Urinary bladder (tissue), 4 donors: ENCODE measurements around the gene PDP2. TPM values are rescaled to one million over a fixed set of nuclear protein-coding genes. Genes with fewer than 3 reads are reported as not detected.

Experiments
- DNase-seq: peaks from one replicate; pipeline ENCODE4 v3.0.0-alpha.2; 2015; ENCODE audit errors: extremely low spot score
- H3K27ac ChIP-seq: one replicate; pipeline ENCODE4 v1.5.1; 2013; ENCODE audit warnings: low read depth, mild to moderate bottlenecking, moderate library complexity
- H3K36me3 ChIP-seq: one replicate; pipeline ENCODE4 v1.6.1; 2013; ENCODE audit warnings: mild to moderate bottlenecking, moderate library complexity; ENCODE audit not compliant: insufficient read depth
- H3K4me1 ChIP-seq: one replicate; pipeline ENCODE4 v1.6.1; 2013; ENCODE audit warnings: mild to moderate bottlenecking, moderate library complexity; ENCODE audit not compliant: insufficient read depth
- H3K4me3 ChIP-seq: one replicate; pipeline ENCODE4 v1.5.1; 2013; ENCODE audit warnings: low read depth, low read length
- WGBS: extraction: QIAGEN DNeasy Blood & Tissue Kit; methylation state at CpG from one replicate; pipeline ENCODE4 v1.1.7; 2013; 5-methylcytosine and 5-hydroxymethylcytosine counted together
- polyA plus RNA-seq: library from polyadenylated mRNA; stranded (reverse); fragments of 200-250 nt; gene quantifications from one replicate; pipeline ENCODE4 v1.2.3, GENCODE V29; 2013
- total RNA-seq: library from RNA; depleted of rRNA; stranded (reverse); fragments of >200 nt; gene quantifications from one replicate; pipeline ENCODE4 v1.2.3, GENCODE V29; 2014
- donor health status: healthy with polysubstance abuse.
- donor health status: healthy.

The PDP2 gene
- total and polyA plus RNA-seq, 2 donors = 5.0 to 5.6 TPM

DNA sequence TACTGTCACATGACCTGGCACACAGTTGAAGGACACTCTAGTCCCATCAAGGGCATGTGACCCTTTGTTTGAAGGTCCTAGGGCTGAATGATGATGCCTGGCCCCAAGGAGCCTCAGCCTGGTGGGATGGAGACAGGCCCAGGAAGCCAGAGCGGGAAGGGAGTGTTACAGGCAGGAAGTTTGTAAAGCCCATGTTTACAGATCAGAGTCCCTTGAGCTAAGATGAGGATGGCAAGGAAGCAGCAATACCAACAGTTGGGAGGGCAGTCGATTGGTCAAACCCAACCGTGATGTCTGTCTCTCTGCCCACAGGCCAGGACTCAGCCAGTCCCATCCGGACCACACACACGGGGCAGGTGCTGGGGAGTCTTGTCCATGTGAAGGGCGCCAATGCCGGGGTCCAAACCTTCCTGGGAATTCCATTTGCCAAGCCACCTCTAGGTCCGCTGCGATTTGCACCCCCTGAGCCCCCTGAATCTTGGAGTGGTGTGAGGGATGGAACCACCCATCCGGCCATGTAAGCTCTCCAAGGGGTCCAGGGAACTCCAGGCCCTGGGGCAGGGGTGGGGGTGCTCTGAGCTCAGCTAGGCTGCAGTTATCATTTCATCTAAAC, 57.5 kb downstream of the PDP2 start:
- H3K4me3 ChIP-seq = no peak overlapping the region
- WGBS = 90% methylated on average over 10 of the region's 10 CpGs
- DNase-seq = no peak
- no peaks in the 10 kb centered on the region for H3K4me1 ChIP-seq
- no peaks in the 10 kb centered on the region for H3K36me3 ChIP-seq
- no peak overlapping the region for H3K27ac ChIP-seq

DNA sequence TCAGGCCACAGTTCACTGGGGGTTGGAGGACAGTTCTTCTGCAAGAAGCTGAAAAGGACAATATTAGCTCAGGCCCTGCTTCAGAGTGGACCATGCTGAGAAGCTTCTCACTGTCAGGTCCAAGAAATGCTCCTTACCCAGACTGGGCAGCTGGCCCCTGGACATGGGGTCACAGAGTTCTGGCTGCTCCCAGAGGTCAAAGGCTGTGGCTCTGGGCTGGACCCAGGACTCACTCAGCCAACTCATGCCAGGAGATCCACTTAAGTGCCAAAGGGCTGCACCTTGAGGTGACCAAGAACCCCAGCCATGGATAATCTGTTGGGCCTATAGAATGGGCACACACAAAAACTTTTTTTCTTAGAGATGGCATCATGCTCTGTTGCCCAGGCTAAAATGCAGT, 59.1 kb downstream of the PDP2 start:
- no peak for DNase-seq
- no peaks in the 10 kb centered on the region for H3K4me1 ChIP-seq
- H3K27ac ChIP-seq = no peak overlapping the region
- H3K36me3 ChIP-seq = no peaks in the 10 kb centered on the region
- no peak overlapping the region for H3K4me3 ChIP-seq

DNA sequence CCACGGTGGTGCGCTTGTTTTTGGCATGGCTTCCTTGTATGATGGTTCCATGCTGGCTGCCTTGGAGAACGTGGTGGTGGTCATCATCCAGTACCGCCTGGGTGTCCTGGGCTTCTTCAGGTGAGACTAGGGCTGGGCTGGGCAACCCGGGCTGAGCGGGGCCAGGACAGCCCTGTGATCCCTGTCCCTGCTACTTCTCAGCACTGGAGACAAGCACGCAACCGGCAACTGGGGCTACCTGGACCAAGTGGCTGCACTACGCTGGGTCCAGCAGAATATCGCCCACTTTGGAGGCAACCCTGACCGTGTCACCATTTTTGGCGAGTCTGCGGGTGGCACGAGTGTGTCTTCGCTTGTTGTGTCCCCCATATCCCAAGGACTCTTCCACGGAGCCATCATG, 59.9 kb downstream of the PDP2 start:
- 95% methylated on average over 16 of the region's 16 CpGs for WGBS
- no peaks in the 10 kb centered on the region for H3K36me3 ChIP-seq
- no peaks in the 10 kb centered on the region for H3K4me1 ChIP-seq

More for the DNA sequence above, 59.9 kb downstream of the PDP2 start:
- Histone ChIP-seq H3K27ac (no peak overlapping the region), H3K4me3 (no peak overlapping the region)
- no peak for DNase-seq

Other genes with a start within 250 kb of the PDP2 start
- gene CMTM4, start 183.8 kb upstream of the PDP2 start, total RNA-seq = 17.8 TPM
- gene CMTM4, start 183.8 kb upstream of the PDP2 start, polyA plus RNA-seq = 8.9 TPM
- 153 TPM for gene DYNC1LI2, start 128.9 kb upstream of the PDP2 start, total RNA-seq
- 74.6 TPM for gene DYNC1LI2, start 128.9 kb upstream of the PDP2 start, polyA plus RNA-seq
- gene TERB1, start 78.9 kb upstream of the PDP2 start, total RNA-seq = not detected
- not detected for gene TERB1, start 78.9 kb upstream of the PDP2 start, polyA plus RNA-seq
- gene NAE1, start 49.5 kb upstream of the PDP2 start, total RNA-seq = 74.4 TPM
- gene NAE1, start 49.5 kb upstream of the PDP2 start, polyA plus RNA-seq = 36.2 TPM
- gene CA7, start 36.1 kb upstream of the PDP2 start, total RNA-seq = not detected
- gene CA7, start 36.1 kb upstream of the PDP2 start, polyA plus RNA-seq = not detected
- not detected for gene CDH16, start 38.4 kb downstream of the PDP2 start, total RNA-seq
- not detected for gene CDH16, start 38.4 kb downstream of the PDP2 start, polyA plus RNA-seq
- 7.0 TPM for gene RRAD, start 45.0 kb downstream of the PDP2 start, total RNA-seq
- 26.1 TPM for gene RRAD, start 45.0 kb downstream of the PDP2 start, polyA plus RNA-seq
- gene CIAO2B, start 53.9 kb downstream of the PDP2 start, total RNA-seq = 52.0 TPM
- gene CIAO2B, start 53.9 kb downstream of the PDP2 start, polyA plus RNA-seq = 174 TPM
- 12.9 TPM for gene CES2, start 55.0 kb downstream of the PDP2 start, total RNA-seq
- 32.5 TPM for gene CES2, start 55.0 kb downstream of the PDP2 start, polyA plus RNA-seq
- gene CES3, start 80.8 kb downstream of the PDP2 start, total RNA-seq = not detected
- 0.19 TPM for gene CES3, start 80.8 kb downstream of the PDP2 start, polyA plus RNA-seq
- gene CES4A, start 108.1 kb downstream of the PDP2 start, total RNA-seq = 4.9 TPM
- 4.0 TPM for gene CES4A, start 108.1 kb downstream of the PDP2 start, polyA plus RNA-seq
- 62.5 TPM for gene CBFB, start 148.6 kb downstream of the PDP2 start, total RNA-seq
- gene CBFB, start 148.6 kb downstream of the PDP2 start, polyA plus RNA-seq = 19.3 TPM
- gene PHAF1, start 229.4 kb downstream of the PDP2 start, total RNA-seq = 22.8 TPM
- gene PHAF1, start 229.4 kb downstream of the PDP2 start, polyA plus RNA-seq = 11.0 TPM